T-helper 2 cell treated with Interferon-gamma antibody and Interleukin-4, amounts not matched to agents 100 ng/mL and 5 ng/mL, for 36 hours (primary cell): ENCODE data around the gene ZC3H14. TPM values are rescaled to one million over a fixed set of nuclear protein-coding genes. Genes with fewer than 3 reads are reported as not detected.

Experiments
- intact Hi-C: fragments of 100-400 bp; cut with micrococcal nuclease; formaldehyde crosslinking; loops from one replicate; pipeline ENCODE4 v1.15.1; 2023
- total RNA-seq: library from RNA; stranded (reverse); gene quantifications from 2 replicates; pipeline ENCODE4 v1.2.3, GENCODE V29; 2022

Gene ZC3H14
- total RNA-seq, 1 donor from 2014 or later, result 41.2 TPM

DNA sequence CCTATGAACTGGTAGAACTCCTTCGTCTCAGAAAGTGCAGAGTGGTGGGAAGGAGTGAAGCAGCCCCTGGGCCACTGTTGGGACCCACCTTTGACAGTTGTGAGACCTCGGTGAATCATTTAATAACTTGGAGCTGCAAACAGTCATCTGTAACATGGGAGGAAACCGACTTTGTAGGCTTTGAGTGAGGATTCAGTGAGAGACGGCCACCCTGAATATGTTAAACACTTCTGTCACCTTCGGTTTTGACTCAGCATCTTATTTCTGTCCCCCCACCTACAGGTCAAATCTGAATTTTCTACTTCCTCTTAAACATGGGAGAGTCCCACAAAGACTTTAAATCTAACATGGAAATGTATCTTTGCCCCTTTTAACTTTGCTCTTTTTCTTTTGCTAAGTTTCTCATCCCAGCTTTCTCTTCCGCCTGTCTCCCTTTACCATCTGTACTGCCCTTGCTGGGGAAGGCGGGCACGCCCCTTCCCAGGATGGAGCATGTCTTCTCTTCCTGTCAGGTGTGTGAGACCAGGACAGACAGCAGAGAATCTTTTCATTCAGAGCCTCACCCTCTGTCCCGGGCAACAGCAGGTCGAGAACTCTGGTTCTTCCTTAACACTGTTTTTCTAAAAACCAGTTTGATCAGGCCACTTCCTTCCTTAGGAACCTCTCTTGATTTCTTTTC lies 37.1 kb downstream of the ZC3H14 start:
- intact Hi-C loops, result no loop called here

DNA sequence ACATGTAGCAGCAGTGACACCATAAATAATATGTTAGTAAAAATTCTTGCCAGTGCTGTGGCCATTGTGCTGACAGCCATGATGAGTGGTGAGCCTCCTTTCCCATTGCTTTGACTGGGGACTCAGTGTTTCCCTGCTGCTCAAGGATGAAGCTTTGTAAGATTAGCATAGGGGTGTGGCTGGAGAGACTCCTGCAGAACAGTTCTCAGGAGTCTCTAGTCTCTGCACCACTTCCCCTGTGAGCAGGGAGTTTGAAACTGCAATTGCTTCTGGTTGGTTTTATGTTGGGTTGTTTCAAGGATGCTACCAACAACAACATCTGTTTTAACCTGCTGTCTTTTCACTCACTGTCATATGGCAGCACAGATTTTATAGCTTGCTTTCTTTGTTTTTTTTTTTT lies 41.4 kb downstream of the ZC3H14 start:
- intact Hi-C loops, result no loop called here

DNA sequence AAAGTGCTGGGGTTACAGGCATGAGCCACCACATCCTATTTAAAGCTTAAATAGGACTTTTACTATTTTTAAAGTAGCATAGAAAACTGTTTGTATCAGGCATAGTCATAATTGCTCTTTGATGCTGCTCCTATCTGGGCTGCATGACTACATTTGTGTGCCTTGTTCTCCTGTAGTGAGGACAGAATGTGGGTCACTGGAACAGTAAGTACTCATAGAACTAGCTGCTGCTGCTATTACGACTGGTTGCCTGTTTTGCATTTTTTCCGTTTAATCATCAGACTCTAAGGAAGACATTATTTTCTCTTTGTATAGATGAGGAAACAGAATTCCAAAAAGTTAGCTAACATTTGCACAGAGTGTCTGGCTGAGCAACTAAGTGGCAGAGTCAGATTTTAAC lies 42.8 kb downstream of the ZC3H14 start:
- intact Hi-C loops, result no loop called here

DNA sequence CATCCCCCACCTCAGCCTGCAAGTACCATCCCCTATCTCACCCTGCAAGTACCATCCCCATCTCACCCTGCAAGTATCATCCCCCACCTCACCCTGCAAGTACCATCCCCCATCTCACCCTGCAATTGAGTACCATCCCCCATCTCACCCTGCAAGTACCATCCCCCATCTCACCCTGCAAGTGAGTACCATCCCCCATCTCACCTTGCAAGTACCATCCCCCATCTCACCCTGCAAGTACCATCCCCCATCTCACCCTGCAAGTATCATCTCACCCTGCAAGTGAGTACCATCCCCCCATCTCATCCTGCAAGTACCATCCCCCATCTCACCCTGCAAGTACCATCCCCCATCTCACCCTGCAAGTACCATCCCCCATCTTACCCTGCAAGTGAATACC lies 45.0 kb downstream of the ZC3H14 start:
- intact Hi-C loops, result no loop called here

DNA sequence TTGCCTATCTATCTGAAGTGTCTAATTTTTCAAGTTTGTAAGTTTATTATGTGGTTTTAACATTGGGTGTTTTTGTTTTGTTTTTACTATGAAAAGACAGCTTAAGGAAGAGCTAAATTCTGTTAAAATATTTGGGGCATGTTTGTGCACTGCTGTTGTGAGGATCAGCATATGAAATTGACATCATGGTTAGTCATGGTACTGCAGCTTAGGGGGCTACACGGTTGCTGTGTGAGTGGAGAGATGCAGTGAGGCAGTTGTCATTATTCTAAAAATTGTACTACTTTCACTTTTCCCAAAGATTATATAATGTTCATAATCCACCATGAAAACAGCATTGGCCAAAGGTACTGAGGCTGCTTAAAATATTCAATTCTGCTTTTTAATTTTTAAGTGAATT lies 49.0 kb downstream of the ZC3H14 start:
- intact Hi-C loops, result no loop called here

DNA sequence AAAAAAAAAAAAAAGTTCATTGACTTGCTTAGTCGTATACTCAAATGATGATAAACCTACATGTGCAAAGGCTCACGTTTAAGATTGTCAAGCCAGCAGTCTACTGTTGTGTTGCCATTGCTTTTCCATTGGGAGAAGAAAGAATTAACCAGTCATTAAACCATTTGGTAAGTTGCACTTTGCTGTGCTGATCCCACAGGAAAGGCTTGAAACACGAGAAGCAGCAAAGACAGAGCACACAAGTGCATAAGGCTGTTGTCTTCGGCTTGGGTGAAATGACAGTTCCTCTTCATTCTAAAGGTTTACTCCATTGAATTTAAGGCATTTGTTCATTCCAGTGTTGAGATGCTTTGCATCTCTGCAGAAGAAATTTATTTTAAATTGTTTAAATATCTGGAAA lies 50.1 kb downstream of the ZC3H14 start:
- intact Hi-C loops, result no loop called here

DNA sequence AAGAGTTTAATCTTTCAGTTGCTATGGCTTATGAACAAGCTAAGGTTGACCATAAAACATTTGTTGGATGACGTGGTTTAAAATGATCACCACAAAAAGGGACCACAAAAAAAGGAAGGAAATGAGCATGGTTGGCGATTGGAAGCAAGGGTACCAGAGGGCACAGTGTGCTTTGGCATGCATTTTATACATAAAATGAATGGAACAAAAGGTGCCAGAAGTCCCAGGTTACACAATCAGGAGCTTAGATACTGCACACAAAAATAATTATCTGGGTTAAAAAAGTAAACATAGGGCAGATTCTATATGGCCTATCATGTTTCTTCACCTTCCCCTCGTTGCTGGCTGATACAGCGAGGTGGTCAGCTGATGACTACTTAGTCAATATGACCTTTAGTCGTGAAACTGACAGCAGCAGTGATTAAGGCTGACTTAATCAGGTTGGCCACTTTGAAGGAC lies 50.7 kb downstream of the ZC3H14 start:
- intact Hi-C loops, result no loop called here

DNA sequence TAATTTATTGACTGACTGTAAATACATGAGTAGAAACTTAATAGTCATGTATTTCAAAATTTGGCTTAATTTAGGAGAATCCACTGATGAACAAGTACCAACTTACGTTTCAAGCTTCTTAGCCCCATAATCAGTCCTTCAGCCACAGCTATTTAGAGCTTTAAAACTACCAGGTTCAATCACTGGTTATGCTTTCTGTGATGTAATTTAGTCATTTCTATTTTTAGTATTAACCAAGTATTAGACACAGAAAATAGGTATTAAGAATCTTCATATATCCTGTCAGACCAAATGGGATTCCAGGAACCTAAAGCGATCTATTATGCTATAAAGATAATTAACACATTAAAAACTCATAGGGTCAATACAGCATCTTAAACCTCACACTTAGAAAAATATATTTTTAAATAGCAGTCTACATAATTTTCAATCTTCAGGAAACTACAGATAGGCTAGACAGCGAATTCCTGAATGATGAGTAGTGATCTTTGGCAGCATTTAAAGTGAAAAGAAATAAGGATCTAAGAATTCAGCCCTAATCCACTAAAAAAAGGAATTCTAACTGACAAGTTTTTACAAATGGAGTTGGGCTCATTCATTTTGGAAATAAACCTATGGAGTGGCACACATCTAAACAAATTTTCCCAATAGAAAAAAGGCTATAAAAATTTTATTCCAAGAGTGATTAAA lies 51.5 kb downstream of the ZC3H14 start:
- intact Hi-C loops, result no loop called here

DNA sequence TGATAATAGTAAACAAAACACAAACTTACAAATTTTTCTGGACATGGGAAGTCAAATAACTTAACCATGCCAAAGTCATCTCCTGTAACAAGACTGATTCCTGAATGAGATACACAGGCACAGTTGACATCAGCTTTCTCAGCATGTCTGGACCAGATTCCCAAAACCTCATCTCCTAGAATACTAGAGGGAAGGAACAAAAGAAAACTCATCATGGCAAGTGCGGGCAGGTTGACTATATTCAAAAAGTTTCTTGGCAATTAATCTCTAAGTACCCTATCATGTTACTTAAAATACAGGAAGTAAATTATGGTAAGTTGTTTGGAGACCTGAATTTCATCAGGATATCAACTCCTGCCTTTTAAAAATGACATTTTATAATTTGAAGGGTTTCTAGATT lies 53.9 kb downstream of the ZC3H14 start:
- intact Hi-C loops, result no loop called here

DNA sequence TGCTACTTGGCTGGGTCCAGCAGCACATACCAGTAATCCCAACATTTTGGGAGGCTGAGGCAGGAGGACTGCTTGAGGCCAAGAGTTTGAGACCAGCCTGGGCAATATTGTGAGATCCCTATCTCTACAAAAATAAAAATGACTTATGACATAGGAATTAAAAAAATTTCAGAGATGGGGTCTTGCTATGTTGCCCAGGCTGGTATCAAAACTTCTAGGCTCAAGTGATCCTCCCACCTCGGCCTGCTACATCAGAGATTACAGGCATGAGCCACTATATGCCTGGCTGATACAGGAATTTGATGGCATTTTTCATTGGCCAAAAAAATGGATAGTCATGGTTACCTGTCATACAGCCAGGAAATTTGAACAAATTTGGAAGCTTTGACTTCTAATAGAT lies 54.6 kb downstream of the ZC3H14 start:
- intact Hi-C loops, result no loop called here

DNA sequence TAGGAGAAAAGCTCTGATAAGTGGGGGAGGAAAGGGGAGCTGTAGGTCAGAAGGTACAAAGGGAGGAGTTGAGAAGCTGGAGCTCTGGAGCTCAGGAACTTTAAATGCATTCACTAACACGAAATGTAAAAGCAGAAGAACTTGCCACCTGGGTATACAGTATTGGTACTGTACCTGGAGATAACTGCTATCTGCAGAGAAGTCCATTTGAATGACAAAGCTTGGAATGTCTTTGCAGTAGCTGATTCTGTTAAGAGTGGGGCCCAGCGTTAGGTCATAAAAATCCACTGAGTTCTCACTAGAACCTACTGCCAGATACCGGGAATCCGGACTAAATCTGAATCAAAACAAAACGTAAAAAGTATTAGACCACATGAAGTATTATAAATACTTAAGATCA lies 55.6 kb downstream of the ZC3H14 start:
- intact Hi-C loops, result no loop called here

DNA sequence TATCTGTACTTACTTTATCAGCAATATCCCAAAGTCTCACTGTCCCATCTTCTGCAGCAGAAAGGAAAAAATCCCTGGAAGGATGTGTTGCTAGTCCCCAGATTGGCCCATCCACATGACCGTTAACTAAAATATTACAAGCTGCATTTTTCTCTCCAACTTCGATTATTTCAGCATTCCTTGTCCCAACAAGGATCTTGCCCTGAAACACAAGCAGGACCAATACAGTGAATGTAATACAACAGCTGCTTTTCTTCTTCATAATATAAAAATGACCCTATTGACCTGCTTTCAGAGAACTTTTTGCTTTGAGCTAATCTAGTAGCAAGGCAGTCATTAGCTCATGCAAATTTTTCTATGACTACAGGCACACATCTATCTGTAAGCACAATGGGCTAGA lies 58.3 kb downstream of the ZC3H14 start:
- intact Hi-C loops, result no loop called here

DNA sequence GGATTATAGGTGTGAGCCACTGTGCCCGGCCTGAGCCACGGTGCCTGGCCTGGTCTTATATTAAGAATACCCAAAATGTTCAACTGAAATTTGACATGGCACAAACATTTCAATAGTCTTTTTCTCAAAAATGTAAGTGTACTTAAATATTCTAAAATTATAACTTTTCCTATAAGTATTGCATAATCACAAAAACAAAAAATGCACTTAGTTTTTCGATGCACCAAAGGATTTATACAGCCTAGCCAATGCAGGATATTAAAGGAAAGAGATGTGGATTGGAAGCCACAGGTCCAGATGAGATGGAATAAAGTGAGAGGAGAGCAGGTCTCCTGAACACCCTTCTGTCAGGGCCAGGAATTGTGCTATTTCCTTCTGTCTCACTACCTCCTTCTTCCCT lies 62.8 kb downstream of the ZC3H14 start:
- intact Hi-C loops, result no loop called here

DNA sequence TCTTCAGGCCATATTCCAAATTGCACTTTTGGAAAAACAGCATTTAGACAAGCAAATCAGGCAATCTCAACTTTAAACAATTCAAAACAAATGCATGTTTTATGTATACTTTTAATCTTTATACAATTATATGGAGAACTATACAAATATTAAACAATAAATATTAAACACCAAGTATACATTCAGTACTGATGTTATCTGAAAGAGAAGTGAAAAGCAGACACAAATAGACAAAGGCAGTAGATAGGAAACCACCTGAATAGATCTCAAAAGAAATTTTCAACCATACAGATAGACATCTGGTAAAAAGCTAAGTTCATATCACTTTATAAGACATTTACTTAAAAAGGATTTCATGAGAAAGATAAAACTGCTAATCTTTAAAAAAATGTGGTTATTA lies 65.2 kb downstream of the ZC3H14 start:
- intact Hi-C loops, result no loop called here

DNA sequence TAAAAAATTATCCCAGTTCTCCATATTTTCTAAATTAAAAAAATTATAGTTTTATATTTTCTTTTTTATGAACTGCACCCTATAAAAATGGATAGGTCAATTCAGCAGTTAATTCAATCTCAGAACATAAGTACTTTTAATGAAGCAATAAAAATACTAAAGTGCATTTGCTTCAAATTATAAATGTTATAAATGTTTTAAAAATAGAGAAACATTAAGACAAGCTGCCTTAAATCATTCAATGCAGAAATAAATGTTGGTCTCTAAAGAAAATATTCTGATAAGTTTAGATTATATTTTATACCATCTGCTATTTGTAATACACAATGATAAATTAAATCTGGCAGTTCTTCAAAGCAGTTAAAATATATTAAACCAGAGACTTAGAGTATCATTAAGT lies 65.6 kb downstream of the ZC3H14 start:
- intact Hi-C loops, result no loop called here

DNA sequence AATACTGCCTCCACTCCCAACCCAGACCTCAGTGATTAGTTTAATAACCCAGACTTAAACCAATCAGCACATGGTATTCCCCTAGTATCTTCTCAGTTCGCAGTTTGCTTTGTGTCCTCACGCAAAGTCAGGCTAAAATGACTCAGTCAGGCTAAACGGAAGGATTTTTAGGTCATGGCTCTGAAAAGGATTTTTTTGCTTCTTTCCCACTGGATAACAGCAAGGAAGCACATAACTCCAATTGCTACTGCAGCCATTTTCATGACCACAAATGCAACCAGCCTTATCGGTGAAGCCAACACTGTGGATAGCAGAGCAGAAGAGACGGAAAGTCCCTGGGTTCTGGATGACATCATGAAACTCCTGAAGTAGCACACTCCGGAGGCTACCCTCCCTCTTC lies 67.7 kb downstream of the ZC3H14 start:
- intact Hi-C loops, result no loop called here

DNA sequence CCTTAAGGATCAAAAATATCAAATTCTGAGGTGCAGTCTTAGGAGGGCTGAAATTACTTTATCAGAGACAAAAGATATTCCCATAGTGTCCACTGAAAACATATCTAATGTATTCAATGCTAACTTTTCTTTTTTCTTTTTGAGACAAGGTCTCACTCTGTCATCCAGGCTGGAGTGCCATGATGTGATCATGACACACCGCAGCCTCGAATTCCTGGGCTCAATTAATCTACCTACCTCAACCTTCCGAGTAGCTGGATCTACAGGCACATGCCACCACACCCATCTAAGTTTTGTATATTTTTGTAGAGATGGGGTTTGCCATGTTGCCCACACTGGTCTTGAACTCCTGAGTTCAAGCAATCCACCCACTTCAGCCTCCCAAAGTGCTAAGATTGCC lies 68.3 kb downstream of the ZC3H14 start:
- intact Hi-C loops, result no loop called here

DNA sequence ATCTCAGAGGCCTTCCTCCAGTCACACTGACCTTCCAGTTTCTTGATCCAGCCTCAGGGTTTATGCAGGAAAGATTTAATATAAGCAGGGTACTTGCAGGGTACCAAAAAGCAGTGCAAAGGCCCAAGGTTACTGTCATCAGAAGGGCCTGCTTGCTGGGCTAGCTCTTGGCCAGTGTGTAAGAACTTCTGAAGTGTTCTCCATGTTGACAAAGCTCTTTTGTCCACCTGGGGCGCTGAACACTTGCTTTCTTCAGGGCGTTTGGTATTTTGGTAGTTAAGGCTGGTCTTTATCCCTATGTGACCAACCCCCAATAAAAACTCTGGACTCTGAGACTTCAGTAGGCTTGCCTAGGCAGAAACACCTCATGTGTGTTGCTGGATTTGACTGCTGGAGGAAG lies 69.7 kb downstream of the ZC3H14 start:
- intact Hi-C loops, result no loop called here

DNA sequence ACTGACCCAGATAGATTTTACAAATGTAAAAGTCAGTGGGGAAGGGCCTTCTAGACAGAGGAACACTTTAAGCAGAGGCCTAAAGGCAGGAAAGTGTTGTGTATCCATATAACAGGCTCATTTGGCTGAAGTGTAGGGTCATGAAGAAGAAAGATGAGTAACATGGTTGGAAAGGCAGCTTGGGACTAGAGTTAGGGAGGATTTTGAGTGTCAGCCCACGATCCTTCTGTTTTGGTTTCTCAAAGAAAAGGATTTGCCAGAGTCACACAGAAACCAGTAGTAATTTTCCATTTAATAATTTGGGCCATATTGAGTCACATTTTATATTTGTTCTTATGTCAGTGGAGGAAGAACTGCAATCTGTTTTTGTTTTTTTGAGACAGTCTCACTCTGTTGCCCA lies 76.4 kb downstream of the ZC3H14 start:
- intact Hi-C loops, result no loop called here

DNA sequence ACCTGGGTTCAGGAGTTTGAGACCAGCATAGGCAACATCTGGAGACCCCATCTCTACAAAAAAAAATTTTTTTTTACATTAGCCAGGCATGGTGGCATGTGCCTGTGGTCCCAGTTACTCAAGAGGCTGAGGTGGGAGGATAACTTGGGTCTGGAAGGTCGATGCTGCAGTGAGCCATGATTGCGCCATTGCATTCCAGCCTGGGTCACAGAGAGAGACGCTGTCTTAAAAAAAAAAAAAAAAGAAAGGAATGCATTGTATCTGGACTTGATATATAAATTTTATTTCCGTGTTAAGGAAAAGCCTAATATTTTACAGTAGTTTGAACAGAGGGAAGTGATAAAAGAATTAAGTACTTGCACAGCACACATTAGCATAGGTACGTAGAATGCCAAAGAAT lies 97.2 kb downstream of the ZC3H14 start:
- intact Hi-C loops, result loop anchor here (10.0 kb wide), 1 partner anchor 1255 kb away; no protein-coding TSS in a partner anchor

DNA sequence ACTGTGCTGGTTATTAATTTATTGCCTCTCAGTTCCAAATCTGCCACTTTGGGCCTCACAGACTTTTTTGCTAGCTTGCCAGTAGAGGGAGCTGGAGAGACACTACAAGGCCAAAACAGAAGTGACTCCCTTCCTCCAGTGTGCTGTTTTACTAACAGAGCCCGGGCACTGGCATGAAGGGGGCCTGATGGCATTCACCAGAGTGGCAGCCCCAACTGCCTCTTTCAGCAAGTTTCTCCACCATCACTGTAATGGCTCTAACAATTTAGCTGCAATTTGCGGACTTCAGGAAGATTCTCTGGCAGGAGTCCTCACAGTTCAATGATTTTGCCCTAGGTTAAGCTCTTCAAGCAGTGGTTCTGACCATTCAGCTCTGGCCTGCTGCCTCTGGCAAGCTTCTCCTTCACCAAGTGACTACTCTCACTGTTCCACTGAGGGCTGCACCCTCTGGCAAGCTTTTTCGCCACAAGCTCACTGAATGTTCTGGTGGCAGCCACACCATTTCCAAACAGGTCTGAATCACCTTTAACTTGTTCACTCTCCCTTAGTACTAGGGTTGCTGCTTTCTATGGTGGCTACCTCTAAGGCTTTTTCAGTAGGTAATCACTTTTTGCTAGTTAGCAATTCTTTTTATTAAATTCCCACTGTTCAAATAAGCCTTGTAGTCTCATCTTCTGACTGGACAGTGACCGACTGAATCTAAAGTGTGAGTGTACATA lies 104.9 kb downstream of the ZC3H14 start:
- intact Hi-C loops, result loop anchor here (2.0 to 10.0 kb wide), 3 partner anchors 125 to 1247 kb away; partner anchors contain the start of gene EML5

DNA sequence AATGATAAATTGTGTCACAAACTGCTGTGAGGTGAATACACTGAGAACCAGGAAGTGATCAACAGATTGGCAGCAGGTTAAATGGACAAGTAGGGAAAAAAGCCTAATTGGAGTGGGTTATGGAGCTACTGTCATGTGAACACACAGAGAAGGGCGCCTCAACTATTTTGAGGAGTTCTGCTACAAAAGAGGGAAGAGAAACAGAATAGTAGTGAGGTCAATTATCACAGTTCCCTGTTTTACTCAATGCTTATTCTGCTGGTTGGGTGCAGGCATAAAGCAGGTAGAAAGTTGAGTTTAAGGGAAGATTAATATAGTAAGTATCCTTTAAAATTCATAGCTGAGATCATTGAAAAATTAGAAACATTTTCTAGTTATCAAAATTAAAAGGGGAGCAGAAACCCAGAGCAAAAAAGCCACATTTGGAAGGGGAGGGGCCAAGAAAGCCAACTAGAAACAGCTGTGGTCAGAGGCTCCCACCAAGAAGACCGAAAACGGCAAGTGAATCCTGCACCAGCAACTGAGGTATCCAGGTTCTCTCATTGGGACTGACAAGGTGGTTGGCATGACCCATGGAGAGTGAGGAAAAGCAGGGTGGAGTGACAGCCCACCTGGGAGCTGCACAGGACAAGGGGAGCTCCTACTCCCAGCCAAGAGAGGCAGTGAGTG lies 105.7 kb downstream of the ZC3H14 start:
- intact Hi-C loops, result loop anchor here (5.0 to 10.0 kb wide), 2 partner anchors 124 to 1246 kb away; partner anchors contain the start of gene EML5
